ENCODE measurements around the gene FOXP1. TPM values are rescaled to one million over a fixed set of nuclear protein-coding genes. Genes with fewer than 3 reads are reported as not detected.

The FOXP1 gene
- total RNA-seq, 2 donors from 2014 or later: 42.1 to 50.0 TPM

DNA sequence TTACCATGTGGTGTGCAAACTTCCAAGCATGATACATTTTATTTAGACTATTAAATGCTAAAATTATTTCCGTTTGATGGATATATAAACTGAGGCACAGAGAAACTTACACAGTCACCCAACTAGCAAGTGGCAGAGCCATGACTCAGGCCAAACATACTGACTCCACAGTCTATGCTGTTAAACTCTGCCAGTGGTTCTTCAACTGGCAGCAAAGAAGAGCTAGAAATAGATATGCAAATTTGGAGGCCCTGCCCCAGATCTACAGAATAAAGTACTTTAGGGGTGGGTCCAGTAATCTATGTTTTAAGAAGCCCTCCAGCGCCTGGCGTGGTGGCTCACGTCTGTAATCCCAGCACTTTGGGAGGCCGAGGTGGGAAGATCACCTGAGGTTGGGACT lies 400.0 kb downstream of the FOXP1 start:
- DNase-seq: no peak
- no peak for ATAC-seq
- intact Hi-C loops (cut with DNase I): no loop called here

DNA sequence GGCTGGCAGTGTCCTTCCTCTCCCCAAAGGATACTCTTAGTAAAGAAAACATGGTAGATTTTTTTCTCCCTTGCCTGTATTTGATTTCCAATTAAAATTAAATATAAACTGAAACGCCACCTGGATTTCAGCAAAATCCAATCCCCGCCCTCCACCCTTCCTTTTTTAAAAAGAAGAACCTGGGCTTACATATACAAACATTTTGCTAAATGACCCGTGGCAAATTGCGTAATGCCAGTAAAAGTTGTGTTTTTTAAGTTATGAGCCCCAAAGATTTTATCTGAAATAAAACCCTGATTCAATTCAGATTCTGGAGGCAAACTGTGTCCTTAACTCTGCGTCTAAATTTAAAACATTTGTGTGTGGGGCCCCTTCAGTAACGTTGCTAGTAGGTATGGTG lies 403.0 kb downstream of the FOXP1 start:
- no peak for ATAC-seq
- DNase-seq: no peak
- intact Hi-C loops (cut with DNase I): no loop called here

DNA sequence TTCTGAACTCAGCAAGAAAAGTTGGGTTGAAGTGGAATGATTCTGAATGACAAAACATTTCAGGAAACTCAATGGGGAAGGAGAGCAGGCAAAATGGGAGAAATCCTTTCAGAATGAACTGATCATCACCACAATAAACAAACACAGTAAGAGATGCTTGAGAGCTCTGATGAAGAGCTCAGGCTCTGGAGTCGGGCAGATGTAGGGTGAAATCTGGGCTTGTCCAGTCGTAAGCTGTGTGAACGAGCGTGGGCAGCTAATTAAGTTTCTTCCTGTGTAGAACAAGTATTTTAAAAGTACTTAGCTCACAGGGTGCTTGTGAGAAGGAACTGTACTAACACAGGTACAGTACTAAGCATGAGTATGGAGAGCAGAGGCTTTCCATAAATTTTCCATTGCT lies 406.2 kb downstream of the FOXP1 start:
- intact Hi-C loops (cut with DNase I): no loop called here
- ATAC-seq (no peak), DNase-seq (no peak)

DNA sequence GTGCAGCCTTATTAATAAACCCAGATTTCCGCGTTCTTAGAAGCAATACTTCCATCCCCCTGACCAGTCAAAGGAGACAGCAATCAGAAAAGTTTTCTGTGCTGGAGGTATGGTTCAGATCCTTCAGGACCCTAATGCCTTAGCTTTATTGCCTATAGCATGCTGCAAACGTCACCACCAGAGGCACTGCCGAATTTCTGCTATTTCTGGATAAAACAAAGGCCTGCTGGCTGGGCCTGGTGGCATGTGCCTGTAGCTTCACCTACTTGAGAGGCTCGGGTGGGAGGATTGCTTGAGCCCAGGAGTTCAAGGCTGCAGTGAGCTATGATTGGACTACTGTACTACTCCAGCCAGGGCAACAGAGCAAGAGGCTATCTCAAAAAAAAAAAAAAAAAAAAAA lies 407.2 kb downstream of the FOXP1 start:
- intact Hi-C loops (cut with DNase I): no loop called here
- DNase-seq (no peak), ATAC-seq (no peak)

DNA sequence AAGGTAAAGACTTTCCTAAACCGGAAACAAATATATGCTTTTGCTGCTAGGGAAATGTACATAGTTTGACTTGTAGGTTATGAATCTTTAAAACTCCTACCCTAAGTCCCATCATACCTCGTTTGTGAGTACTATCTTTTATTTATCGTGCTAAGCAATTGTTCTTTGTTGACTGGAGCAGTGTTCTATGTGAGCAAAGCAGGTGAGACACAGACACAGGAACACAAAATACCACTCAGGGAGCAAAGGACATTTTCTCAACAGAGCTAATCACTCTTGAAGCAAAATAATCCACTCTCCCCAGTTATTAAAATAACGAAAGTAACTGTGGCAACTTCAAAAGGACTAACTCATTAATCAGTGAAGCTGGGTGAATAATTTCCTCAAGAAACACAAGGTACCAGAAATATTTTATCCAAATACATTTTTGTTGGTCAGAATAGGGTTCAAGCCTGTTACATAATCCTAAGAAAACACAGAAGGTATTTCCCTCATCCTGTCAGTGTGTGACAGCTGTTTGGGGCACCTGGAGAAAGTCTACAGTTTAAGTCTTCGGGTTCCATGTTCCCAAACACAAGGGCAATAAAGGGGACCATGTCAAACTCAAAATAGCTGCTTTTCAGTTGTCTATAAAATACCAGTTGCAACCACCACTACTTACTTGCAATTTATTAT lies 407.7 kb downstream of the FOXP1 start:
- intact Hi-C loops (cut with DNase I): no loop called here
- DNase-seq (no peak), ATAC-seq (no peak)

DNA sequence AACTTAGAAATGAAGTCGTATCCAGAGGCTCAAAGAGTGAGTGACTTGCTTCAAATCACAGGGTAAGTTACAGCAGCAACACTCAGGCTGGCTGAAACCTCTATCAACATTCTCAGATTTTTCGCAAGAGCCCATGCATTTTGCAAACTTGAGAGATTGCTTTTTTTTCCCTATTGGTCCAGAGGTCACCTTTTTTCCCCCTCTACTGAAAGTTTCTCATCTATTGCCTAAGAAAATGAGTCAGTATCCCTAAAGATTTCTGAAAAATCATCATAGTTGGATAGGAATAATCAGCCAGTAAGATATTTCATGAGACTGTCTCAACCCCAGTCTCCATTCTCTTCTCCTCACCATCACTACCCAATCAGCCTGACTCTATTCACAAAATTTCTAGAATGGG lies 410.6 kb downstream of the FOXP1 start:
- ATAC-seq (peak; percentile 69 to 71), DNase-seq (no peak)
- intact Hi-C loops (cut with DNase I): no loop called here

DNA sequence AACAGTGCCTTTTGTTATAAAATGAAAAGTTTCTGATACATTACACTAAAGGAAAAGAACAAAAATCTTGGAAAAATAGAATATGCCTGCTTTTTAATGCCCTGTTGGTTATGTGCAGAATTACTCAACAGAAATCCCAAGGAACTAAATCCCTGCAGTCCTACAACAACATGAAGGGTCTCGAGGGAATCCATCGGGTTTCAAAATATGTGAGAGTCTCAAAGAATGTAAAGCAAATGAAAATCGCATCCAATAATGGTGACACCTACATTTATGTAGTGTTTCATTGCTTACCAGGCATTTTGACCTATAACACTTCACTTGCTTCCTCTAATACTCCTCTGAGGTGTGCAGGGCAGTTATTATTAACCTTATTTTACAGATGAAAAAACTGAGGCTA lies 411.3 kb downstream of the FOXP1 start:
- intact Hi-C loops (cut with DNase I): no loop called here

DNA sequence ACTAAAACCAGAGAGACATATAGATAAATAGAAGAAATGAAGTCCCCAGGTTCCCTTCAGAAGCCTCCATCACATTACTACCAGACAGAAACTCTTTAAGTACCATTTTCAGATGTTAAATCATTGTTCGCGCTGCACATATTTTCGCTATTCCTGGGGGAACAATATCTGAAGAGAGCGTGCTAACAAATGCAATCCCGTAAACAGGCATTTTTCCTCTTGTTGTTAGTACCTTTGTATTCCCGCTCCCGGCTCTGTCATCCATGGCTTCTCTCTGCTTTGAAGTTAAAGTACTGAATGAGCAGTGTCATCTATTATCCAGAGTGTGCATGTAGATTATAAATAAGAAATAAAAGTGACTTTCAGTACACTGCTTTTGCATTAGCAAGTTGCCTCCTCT lies 412.3 kb downstream of the FOXP1 start:
- ATAC-seq (no peak), DNase-seq (no peak)
- intact Hi-C loops (cut with DNase I): no loop called here

More for the DNA sequence above, 411.3 kb downstream of the FOXP1 start:
- no peak for ATAC-seq
- DNase-seq: no peak

DNA sequence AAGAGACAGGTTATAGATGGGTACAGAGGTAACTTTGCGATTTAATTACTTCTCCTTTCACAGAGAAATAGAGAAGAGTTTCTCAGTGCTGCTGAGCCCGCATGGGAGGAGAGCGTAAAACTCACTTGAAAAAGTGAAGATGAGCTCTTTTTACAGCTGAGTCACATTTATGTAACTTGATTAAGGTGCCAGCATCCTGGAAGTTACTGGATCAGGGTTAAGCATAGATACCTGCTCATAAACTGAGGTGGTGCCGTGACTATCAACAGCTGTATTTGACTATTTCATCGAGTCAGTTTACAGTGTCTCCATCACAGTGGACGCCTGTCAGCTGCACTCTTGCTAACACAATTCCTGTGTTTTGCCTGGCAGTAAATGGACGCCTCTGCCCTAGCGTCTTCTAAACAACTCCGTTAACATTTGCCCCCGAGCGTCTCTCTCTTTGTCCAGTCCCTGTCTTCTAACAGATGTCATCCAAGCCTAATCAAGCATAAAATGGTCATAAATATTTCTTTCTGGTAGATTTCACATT lies 414.6 kb downstream of the FOXP1 start:
- ATAC-seq (peak in 1 of 2 donors; percentile 64), DNase-seq (no peak)
- intact Hi-C loops (cut with DNase I): no loop called here

DNA sequence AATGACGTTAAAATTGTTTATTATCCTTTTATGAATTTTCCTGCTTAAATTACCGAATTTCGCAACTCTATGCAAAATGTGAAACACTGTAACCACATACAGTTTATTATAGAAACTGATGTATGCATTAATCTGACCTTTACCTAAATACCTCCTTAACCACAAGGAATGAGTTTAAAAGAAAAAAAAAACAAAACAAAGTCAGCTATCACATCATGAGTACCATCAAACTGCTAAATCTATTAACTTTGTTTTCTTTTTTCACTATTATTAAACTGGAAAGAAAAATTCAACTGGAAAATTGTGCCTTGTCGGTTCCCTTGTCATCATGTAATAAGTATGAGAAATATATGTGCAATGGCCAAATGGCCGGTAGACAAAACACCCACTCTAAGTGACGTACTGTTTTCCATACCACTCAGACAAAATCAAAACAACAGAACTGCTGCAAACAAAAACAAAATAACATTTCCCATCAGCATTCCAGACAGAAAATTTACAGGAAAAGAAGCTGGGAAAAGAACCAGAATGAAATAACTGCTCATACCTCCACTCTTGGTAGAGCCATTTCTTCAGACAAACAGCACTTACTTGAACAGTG lies 415.3 kb downstream of the FOXP1 start:
- intact Hi-C loops (cut with DNase I): no loop called here
- ATAC-seq (peak in 1 of 2 donors; percentile 22), DNase-seq (no peak)

DNA sequence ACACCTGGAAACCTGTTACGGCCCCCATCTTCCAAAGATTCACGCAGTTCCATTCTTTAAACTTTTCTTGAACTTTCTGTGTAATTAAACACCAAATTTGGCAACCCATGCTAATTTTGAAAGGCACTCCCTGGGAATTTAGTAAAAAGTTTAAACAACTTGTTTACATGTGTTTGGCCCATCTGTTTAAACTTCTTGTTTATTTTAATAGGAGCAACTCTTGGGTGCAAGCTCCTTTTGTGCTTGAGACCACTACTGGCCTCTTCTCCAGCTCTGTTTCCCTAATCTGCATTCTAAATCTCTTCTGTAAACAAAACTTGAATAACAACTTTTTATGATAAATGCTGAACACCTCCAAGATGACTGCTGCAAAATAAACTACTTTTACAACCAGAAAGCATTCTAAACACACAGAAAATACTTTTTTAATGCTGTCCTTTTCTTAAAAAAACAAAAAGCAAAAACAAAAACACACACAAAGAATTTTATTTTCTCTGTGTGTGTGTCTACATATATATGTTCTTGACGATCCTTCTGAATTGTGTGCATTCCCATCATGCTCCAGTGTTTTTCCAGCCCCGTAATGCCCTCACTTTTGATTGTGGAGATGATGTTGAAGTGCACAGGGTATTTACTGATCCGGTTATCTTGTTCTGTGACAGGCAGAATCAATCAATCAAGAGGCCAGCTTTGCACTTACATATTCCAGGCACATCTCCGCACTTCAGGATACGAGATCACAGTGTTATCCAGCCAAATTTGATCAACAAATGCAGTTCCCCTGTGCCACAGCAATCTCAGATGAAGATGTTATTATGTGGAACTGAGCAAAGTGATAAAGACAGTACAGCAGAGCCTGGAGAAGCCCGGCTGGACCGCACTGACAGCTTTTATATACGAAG lies 416.9 kb downstream of the FOXP1 start:
- DNase-seq (no peak), ATAC-seq (no peak)
- intact Hi-C loops (cut with DNase I): no loop called here

DNA sequence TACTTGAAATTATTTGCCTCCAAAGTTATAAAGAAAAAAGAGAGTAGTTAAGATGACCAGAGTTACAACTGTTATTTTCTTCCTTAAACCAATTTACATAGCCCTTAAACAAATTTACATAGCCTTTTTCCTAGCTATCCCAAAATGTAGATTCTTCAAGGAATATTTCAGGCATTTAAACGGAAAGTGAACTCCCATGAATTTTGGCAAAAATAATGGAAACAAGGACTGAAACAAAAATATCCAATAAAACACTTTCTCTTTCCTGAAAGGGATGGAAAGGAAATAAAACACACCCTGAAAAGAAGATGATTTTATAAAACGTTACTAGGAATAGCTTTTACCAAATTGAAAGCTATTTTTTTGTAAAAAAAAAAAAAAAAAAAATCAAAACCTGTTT lies 418.6 kb downstream of the FOXP1 start:
- DNase-seq (no peak), ATAC-seq (no peak)
- intact Hi-C loops (cut with DNase I): no loop called here

DNA sequence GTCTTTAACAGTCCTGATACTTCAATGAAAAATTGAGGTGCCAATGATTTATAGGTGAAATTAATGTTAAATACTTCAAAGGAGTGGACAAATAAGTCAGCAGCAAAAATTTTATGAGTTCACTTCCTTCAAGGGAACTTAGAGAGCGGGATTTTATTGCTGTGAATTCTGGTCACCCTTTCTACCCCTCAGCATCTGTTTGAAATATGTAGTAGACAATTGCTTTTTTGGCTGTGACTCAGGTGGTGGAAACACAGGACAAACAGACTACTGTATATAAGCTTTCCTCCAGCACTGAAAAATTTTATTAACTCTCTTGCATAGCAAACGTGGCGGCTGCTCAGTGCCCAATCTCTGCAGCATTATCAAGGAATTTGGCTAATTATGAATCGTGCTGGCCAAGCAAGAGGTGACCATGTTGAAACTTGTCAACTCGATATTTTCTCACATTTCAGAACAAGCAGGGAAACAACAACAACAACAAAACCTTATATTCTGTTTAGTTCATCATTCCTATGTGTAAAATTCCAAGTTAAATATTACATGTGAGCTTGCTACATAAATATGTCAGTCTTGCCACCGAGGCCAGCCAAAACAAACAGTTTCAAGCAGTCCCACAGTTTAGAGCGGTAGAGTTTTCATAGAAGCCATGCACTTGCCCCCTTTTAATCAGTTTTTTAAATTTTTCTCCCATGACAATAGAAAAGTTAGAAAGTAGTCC lies 420.2 kb downstream of the FOXP1 start:
- intact Hi-C loops (cut with DNase I): no loop called here
- peak in 1 of 2 donors; percentile 12 for ATAC-seq
- DNase-seq: peak; percentile 42

DNA sequence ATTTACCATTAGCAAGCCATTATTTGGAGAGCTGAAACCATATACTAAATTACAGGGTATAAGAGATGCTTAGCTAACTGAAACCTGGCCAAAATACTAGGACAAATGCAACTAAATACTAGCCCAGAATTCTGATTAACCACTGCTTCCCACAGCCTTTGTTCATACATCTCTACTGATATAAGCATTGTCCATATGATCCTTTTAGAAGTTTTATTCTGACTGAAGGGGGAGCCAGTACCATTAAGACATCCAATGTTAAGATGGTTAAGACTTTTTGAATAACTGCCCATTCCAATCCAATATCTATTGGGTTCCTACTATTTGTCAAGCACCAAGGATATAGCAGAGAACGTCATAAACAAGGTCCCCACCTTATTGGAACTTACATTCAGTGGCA lies 421.3 kb downstream of the FOXP1 start:
- ATAC-seq (no peak), DNase-seq (no peak)
- intact Hi-C loops (cut with DNase I): no loop called here

DNA sequence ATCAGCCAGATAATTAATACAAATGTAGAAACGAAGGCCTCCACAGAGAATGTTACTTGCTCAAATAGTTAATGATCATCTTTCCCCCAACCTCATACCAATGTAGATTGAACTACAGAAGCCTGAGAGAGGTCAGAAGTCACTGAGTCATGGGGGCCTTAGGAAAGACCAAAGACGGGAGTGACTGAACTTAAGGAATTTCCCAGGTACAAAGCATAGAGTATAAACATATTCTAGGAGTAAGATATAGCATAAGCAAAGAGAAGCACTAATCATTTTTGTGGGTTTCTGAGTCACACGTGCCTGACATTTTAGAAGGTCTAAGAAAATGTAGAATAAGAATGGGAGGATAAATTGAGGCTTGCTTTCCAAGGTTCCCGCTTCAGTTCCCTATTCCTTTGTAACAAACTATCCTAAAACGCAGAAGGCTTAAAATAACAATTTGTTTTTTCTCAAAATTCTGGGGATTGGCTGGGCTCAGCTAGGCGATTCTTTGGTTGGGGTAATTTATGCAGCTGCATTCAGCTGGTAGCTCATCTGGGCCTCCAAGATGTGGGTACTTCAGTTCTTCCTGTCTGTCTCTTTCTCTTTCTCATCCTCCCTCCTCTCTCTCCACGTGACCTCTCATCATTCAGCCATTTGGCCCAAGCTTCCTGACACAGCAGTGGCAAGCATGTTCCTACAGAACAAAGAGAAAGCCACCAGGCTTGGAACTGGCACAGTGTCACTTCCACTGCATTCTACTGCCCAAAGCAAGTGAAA lies 422.6 kb downstream of the FOXP1 start:
- intact Hi-C loops (cut with DNase I): no loop called here
- DNase-seq: no peak
- ATAC-seq: no peak

DNA sequence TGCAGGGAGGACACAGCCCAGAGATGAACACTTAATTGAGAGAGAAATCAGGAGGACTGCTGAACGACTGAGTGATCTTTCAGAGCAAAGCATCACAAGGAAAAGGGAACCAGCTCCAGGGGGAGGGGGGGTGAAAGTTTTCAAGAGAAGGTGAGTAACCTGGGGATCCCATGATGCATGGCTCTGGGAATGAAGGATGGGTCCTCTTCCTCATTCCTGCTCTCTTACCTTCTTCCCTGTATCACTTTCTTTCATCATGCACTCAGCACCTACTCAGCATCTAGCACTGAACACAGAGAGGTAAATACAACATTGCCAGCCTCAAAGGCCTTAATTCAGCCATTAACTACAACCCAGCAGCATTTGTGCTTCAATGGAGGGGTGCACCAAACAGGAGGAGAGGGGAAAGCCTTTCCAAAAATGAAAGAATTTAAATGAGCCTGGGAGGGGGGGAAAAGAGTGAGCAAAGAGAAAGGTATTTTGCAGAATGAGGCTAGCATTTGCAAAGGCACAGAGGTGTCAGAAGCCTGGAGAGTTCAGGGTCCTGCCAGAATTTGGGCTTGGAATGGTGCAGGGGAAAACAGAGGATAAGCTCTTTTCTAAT lies 427.4 kb downstream of the FOXP1 start:
- ATAC-seq: no peak
- intact Hi-C loops (cut with DNase I): no loop called here

DNA sequence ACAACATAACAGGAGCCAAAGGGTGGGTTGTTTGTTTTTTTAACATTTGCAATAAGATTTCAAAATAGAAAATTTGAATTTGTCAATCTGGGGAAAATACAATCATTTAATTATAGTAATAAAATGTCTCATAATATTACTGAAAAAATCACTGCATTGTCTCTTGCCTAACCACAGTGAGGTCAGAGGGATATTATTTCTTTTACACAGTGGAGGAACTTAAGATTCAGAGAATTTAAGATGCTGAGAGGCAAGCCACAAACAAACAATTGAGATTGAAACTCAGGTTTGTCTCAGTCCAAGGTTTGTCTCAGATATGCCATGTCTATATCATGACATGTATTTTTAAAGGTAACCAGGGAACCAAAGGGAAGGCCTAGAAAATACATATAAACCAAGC lies 428.7 kb downstream of the FOXP1 start:
- intact Hi-C loops (cut with DNase I): no loop called here
- no peak for DNase-seq
- ATAC-seq: no peak

More for the DNA sequence above, 427.4 kb downstream of the FOXP1 start:
- no peak for DNase-seq

DNA sequence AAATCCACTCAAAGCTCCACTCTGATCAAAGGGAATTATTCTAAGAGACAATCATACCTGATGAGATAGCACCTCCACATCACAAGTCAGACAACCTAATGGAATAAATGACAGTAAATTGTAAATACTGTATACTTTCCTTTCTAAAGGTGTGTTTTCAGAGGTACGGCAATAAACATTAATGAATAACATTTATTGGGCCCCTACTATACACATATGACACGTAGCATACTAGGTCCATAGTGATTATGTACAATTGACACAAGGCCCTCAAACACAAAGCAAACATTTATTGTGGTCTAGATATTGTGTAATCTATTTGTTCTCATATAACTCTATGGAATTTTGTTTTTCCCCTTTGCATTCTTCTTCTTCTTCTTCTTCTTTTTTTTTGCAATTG lies 429.8 kb downstream of the FOXP1 start:
- intact Hi-C loops (cut with DNase I): no loop called here

More for the DNA sequence above, 429.8 kb downstream of the FOXP1 start:
- DNase-seq (no peak), ATAC-seq (no peak)

All from left cardiac atrium (tissue), 4 donors.